Gastrocnemius medialis (tissue), 4 donors: Measurements from ENCODE around the gene ZDHHC14.

Experiments used
- POLR2A ChIP-seq, 2 donors: fragments of 450-650 bp; IDR thresholded peaks; one replicate each; pipeline ENCODE4 v1.6.1; 2017; ENCODE audit warnings: antibody characterized with exemption in 2 of 2, mild to moderate bottlenecking in 2 of 2, moderate library complexity in 2 of 2
- TF ChIP-seq, protein P1 (sequence below), 5 experiments: fragments of 450-650 bp in 3 of 5; fragments of 200-600 bp in 2 of 5; sonication (generic) in 2 of 5; IDR thresholded peaks in 4 of 5; conservative IDR thresholded peaks in 1 of 5; 1 replicate in 4 of 5; 2 replicates in 1 of 5; pipeline ENCODE4 v1.5.1; 2016 to 2019; ENCODE audit warnings: antibody characterized with exemption in 5 of 5, mild to moderate bottlenecking in 3 of 5, moderate library complexity in 3 of 5

DNA sequence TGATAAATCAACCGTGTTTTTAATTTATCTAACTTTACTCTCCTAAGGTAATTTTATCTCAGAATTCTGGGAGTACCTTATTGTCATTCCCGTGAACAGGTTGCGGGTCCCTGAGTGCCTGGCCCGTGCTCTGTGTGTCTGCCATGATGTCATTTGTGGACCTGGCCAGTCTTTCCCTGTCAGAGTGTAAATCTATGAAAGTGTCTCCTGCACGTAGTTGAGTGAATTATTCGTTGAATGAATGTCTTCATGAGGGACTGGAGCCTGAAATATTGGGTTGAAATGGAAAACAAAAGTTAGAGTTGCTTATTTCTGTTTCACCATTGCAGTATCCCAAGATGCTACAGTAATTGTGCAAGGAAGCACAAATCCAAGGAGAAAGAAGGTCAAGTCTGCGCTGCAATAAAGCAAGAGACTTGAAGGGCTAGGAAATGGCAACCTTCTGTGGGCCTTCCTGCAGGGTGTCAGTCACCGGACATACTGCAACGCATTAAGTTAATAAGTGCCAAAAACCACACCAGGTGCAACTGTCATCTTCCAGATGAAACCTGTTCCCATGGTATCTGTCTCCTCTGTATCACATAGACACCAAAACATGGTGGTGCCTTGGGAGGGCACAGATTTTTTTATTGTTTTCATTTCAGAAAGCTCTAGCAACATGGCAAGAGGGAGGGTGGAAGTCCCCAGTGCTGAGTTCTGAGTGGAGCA is 135.5 kb downstream of the ZDHHC14 start:
- TF ChIP-seq, protein P1, sequence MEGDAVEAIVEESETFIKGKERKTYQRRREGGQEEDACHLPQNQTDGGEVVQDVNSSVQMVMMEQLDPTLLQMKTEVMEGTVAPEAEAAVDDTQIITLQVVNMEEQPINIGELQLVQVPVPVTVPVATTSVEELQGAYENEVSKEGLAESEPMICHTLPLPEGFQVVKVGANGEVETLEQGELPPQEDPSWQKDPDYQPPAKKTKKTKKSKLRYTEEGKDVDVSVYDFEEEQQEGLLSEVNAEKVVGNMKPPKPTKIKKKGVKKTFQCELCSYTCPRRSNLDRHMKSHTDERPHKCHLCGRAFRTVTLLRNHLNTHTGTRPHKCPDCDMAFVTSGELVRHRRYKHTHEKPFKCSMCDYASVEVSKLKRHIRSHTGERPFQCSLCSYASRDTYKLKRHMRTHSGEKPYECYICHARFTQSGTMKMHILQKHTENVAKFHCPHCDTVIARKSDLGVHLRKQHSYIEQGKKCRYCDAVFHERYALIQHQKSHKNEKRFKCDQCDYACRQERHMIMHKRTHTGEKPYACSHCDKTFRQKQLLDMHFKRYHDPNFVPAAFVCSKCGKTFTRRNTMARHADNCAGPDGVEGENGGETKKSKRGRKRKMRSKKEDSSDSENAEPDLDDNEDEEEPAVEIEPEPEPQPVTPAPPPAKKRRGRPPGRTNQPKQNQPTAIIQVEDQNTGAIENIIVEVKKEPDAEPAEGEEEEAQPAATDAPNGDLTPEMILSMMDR (IDR thresholded peaks at IDR 0.05 in 4 of 5, conservative IDR thresholded peaks at IDR 0.05 in 1 of 5), result no peak
- TF ChIP-seq POLR2A (IDR thresholded peaks at IDR 0.05), result no peak
